DOHH2 (cell line): ENCODE results near the gene TXLNB.

Experiments used
- H3F3A ChIP-seq: fragments of 200-600 bp; sonication (generic), shearing (Covaris generic); 2 replicates; pipeline ENCODE4 v1.6.0; 2016; ENCODE audit warnings: antibody characterized with exemption, mild to moderate bottlenecking; ENCODE audit not compliant: control insufficient read depth, insufficient read depth
- H3K27ac ChIP-seq: fragments of 200-600 bp; sonication (generic); 2 replicates; pipeline ENCODE4 v1.5.1; 2014; ENCODE audit warnings: low read depth, mild to moderate bottlenecking, low read length, moderate library complexity
- H3K27me3 ChIP-seq: fragments of 200-600 bp; sonication (generic); 2 replicates; pipeline ENCODE4 v1.6.1; 2014; ENCODE audit warnings: mild to moderate bottlenecking, low read length, mixed read lengths; ENCODE audit not compliant: control insufficient read depth
- H3K36me3 ChIP-seq: fragments of 200-600 bp; sonication (generic); 2 replicates; pipeline ENCODE4 v1.6.1; 2014; ENCODE audit warnings: mild to moderate bottlenecking, low read length, moderate library complexity, mixed read lengths; ENCODE audit not compliant: control insufficient read depth
- H3K4me1 ChIP-seq: fragments of 200-600 bp; sonication (generic); 2 replicates; pipeline ENCODE4 v1.6.1; 2014; ENCODE audit warnings: mild to moderate bottlenecking, low read length, mixed read lengths; ENCODE audit not compliant: control insufficient read depth
- H3K4me2 ChIP-seq: fragments of 200-600 bp; sonication (generic); 2 replicates; pipeline ENCODE4 v1.6.0; 2014; ENCODE audit warnings: mild to moderate bottlenecking, low read length, moderate library complexity
- H3K4me3 ChIP-seq: fragments of 200-600 bp; sonication (generic); 2 replicates; pipeline ENCODE4 v1.5.1; 2014; ENCODE audit warnings: mild to moderate bottlenecking, low read length, mixed read lengths
- H3K79me2 ChIP-seq: fragments of 200-600 bp; sonication (generic); 2 replicates; pipeline ENCODE4 v1.6.1; 2014; ENCODE audit warnings: mild to moderate bottlenecking, low read length, mixed read lengths; ENCODE audit not compliant: control insufficient read depth
- H3K9me2 ChIP-seq: fragments of 200-600 bp; sonication (generic); replicated peaks from 2 replicates; pipeline ENCODE4 v1.6.1; 2014; ENCODE audit warnings: mild to moderate bottlenecking, low read length, mixed read lengths; ENCODE audit not compliant: control insufficient read depth
- H3K9me3 ChIP-seq: fragments of 200-600 bp; sonication (generic); 2 replicates; pipeline ENCODE4 v1.6.1; 2014; ENCODE audit warnings: antibody characterized with exemption, low read length, mixed read lengths; ENCODE audit not compliant: control insufficient read depth, insufficient read depth
- H4K20me1 ChIP-seq: fragments of 200-600 bp; sonication (generic); 2 replicates; pipeline ENCODE4 v1.6.0; 2014; ENCODE audit warnings: low read depth, mild to moderate bottlenecking, antibody characterized with exemption, low read length, moderate library complexity; ENCODE audit not compliant: control insufficient read depth, insufficient read depth
- EZH2phosphoT487 ChIP-seq: fragments of 200-600 bp; sonication (generic); IDR thresholded peaks from 2 replicates; pipeline ENCODE4 v1.6.1; 2017; ENCODE audit warnings: borderline replicate concordance, mild to moderate bottlenecking, antibody characterized with exemption, low read length, moderate library complexity, mixed read lengths
- TF ChIP-seq, protein P1 (sequence below): fragments of 200-600 bp; sonication (generic); IDR thresholded peaks from one replicate; pipeline ENCODE4 v1.5.1; 2014; ENCODE audit warnings: antibody characterized with exemption, mild to moderate bottlenecking, low read depth, low read length; ENCODE audit not compliant: poor library complexity, severe bottlenecking

TXLNB gene

DNA sequence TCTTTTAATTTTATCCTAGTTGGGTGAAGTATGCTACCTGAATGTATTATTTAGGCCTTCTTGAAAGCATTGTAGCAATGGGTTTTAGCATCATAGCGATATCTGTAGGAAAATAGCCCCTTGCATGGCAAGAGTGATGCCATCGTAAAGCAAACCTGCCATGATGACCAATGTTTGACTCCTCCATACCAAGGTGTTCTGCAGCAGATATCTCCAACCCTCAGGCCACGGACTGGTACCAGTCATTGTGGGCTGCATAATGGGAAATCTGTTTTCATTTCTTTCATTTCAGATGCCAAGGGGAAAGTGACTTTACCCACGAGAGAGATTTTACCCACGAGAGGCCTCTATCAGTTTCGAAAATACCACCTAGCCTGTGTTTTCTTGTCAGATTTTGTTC, 6.2 kb downstream of the TXLNB start:
- H4K20me1 ChIP-seq, result no peaks in the 10 kb centered on the region
- peaks cover 25% of the 10 kb centered on the region for H3K36me3 ChIP-seq
- no peaks in the 10 kb centered on the region for H3K27me3 ChIP-seq
- TF ChIP-seq, protein P1, sequence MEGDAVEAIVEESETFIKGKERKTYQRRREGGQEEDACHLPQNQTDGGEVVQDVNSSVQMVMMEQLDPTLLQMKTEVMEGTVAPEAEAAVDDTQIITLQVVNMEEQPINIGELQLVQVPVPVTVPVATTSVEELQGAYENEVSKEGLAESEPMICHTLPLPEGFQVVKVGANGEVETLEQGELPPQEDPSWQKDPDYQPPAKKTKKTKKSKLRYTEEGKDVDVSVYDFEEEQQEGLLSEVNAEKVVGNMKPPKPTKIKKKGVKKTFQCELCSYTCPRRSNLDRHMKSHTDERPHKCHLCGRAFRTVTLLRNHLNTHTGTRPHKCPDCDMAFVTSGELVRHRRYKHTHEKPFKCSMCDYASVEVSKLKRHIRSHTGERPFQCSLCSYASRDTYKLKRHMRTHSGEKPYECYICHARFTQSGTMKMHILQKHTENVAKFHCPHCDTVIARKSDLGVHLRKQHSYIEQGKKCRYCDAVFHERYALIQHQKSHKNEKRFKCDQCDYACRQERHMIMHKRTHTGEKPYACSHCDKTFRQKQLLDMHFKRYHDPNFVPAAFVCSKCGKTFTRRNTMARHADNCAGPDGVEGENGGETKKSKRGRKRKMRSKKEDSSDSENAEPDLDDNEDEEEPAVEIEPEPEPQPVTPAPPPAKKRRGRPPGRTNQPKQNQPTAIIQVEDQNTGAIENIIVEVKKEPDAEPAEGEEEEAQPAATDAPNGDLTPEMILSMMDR, result no peak
- no peak for TF ChIP-seq EZH2phosphoT487
- no peak overlapping the region for H3K4me2 ChIP-seq
- no peaks in the 10 kb centered on the region for H3K9me3 ChIP-seq
- peaks cover 7% of the 10 kb centered on the region for H3K79me2 ChIP-seq
- H3K4me3 ChIP-seq, result no peak overlapping the region
- H3K4me1 ChIP-seq, result peaks cover 44% of the 10 kb centered on the region
- peaks cover 11% of the 10 kb centered on the region for H3F3A ChIP-seq
- no peaks in the 10 kb centered on the region for H3K9me2 ChIP-seq
- no peak overlapping the region for H3K27ac ChIP-seq

DNA sequence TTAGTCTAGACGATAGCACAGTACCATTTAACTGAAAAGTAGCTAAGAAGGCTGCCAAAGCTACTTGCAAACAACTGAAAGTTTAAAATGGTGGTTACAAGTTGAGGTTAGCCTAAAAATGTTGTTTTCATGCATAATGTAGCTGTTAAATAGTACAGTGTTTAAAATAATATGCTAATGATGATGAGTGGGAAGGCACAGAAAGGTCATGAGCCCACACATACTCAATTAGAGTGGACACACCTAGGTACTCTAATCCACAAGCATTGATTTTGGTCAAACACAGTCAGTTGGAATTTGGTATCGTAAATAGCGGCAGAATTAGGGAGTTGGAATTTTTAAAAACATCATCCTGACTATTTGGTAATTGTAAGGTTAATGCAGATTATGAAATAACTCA, 7.0 kb downstream of the TXLNB start:
- peaks cover 44% of the 10 kb centered on the region for H3K4me1 ChIP-seq
- TF ChIP-seq EZH2phosphoT487, result no peak
- TF ChIP-seq, protein P1, result no peak
- no peak overlapping the region for H3K4me2 ChIP-seq

DNA sequence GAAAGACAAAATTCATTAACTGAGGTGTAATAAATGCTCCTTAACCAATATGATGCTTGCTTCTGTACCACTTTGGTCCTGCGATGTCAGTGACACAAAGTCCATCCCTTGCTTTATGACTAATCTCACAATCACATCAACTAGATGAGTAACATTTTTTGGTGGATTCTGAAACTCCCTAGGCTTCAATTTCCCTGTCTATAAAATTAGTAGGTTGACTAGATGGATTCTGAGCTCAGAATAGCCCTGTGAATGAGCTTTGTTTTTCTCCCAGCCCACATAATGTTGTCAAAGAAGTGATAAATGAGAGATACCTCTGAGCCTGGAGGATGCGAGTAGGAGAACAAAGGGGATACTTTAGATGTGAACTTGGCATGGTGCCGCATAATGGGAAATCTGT, 9.1 kb downstream of the TXLNB start:
- Histone ChIP-seq H3K79me2 (no peaks in the 10 kb centered on the region), H3K9me2 (no peaks in the 10 kb centered on the region), H4K20me1 (no peaks in the 10 kb centered on the region), H3K27me3 (no peaks in the 10 kb centered on the region), H3K9me3 (no peaks in the 10 kb centered on the region), H3K4me1 (peaks cover 33% of the 10 kb centered on the region), H3K4me2 (no peak overlapping the region), H3K36me3 (peaks cover 19% of the 10 kb centered on the region), H3K27ac (no peak overlapping the region), H3F3A (0 out of 2 replicates have a peak, but pooled peaks cover 5% of the 10 kb centered on the region), H3K4me3 (no peak overlapping the region)
- TF ChIP-seq EZH2phosphoT487, result no peak
- TF ChIP-seq, protein P1, result no peak

More for the DNA sequence above, 7.0 kb downstream of the TXLNB start:
- Histone ChIP-seq H3K79me2 (peaks cover 6% of the 10 kb centered on the region), H3K9me3 (no peaks in the 10 kb centered on the region), H3K27me3 (no peaks in the 10 kb centered on the region), H3F3A (peaks cover 3% of the 10 kb centered on the region), H4K20me1 (no peaks in the 10 kb centered on the region), H3K9me2 (no peaks in the 10 kb centered on the region), H3K4me3 (no peak overlapping the region), H3K36me3 (peaks cover 25% of the 10 kb centered on the region), H3K27ac (no peak overlapping the region)
